BJ (cell line): ENCODE measurements around the gene CCDC61. TPM values are rescaled to one million over a fixed set of nuclear protein-coding genes. Genes with fewer than 3 reads are reported as not detected.

Source experiments
- CTCF ChIA-PET: fragments of 350-600 bp; formaldehyde crosslinking; extraction: SDS; loops from one replicate; lab custom pipeline; 2021; ENCODE audit warnings: antibody characterized with exemption, inconsistent platforms; lab: Yijun Ruan, JAX
- POLR2A ChIA-PET: fragments of 300-600 bp; sonication (Branson Sonifier 250); formaldehyde crosslinking; extraction: SDS; loops from one replicate; lab custom pipeline; 2021; ENCODE audit warnings: antibody characterized with exemption; lab: Charles Lee
- DNase-seq: peaks from one replicate; pipeline ENCODE4 v3.0.0-alpha.2; 2011; ENCODE audit warnings: low read depth
- H3K27me3 ChIP-seq: 2 replicates; pipeline ENCODE4 v1.6.0; 2011; ENCODE audit warnings: low read length; ENCODE audit not compliant: control insufficient read depth, insufficient read depth
- H3K36me3 ChIP-seq: 2 replicates; pipeline ENCODE4 v1.5.1; 2011; ENCODE audit warnings: low read length; ENCODE audit not compliant: control insufficient read depth, insufficient read depth
- H3K4me3 ChIP-seq: 2 replicates; pipeline ENCODE4 v1.5.1; 2011; ENCODE audit warnings: low read depth, mild to moderate bottlenecking, control low read depth, low read length
- CTCF ChIP-seq: IDR thresholded peaks from 2 replicates; pipeline ENCODE4 v1.5.1; 2011; ENCODE audit warnings: low read depth, mild to moderate bottlenecking, control low read depth, inconsistent platforms, low read length, moderate library complexity; ENCODE audit not compliant: insufficient read depth
- polyA plus RNA-seq: library from polyadenylated mRNA; depleted of rRNA; stranded (reverse); fragments of >200 nt; gene quantifications from 2 replicates; pipeline ENCODE4 v1.2.3, GENCODE V29; 2011

CCDC61 gene
- polyA plus RNA-seq, 1 experiment: 8.4 TPM

GRCh38 chr19:46009530-46010510 is 14.6 kb downstream of the CCDC61 start:
- Histone ChIP-seq H3K27me3 (peaks cover 3% of the 10 kb centered on the region), H3K4me3 (no peak overlapping the region), H3K36me3 (peaks cover 1% of the 10 kb centered on the region; the same call in 1 of the 2 replicates)
- DNase-seq: no peak
- ChIA-PET CTCF (interaction anchor here (0.6 to 2.1 kb wide), 15 partner anchors 10 to 372 kb away, joined by 3 to 21 read pairs (median 4); partner anchors contain the start of gene CCDC61), POLR2A (interaction anchor here (0.6 kb wide), 1 partner anchor 66 kb away, joined by 7 read pairs; no protein-coding TSS in a partner anchor)
- TF ChIP-seq CTCF: peak; percentile 84

- Histone ChIP-seq H3K36me3 (peaks cover 1% of the 10 kb centered on the region), H3K4me3 (peak overlapping the region; percentile 6; the same call in 1 of the 2 replicates), H3K27me3 (peaks cover 5% of the 10 kb centered on the region)
- POLR2A ChIA-PET: no interaction called here
- TF ChIP-seq CTCF: no peak
- CTCF ChIA-PET: no interaction called here
- DNase-seq: no peak
Measured at GRCh38 chr19:46014534-46014933, 19.3 kb downstream of the CCDC61 start.

GRCh38 chr19:46014941-46015686 is 19.8 kb downstream of the CCDC61 start:
- no peak for DNase-seq
- POLR2A ChIA-PET: no interaction called here
- H3K36me3 ChIP-seq: peaks cover 1% of the 10 kb centered on the region
- TF ChIP-seq CTCF: no peak
- peaks cover 5% of the 10 kb centered on the region for H3K27me3 ChIP-seq
- CTCF ChIA-PET: interaction anchor here (1.1 kb wide), 1 partner anchor 14 kb away, joined by 4 read pairs; no protein-coding TSS in a partner anchor
- peak overlapping the region; percentile 19 for H3K4me3 ChIP-seq

GRCh38 chr19:46015687-46016425 is 20.6 kb downstream of the CCDC61 start:
- H3K4me3 ChIP-seq: peak overlapping the region; percentile 40
- CTCF ChIA-PET: interaction anchor here (0.5 to 1.2 kb wide), 7 partner anchors 10 to 169 kb away, joined by 3 to 6 read pairs (median 4); no protein-coding TSS in a partner anchor
- peaks cover 5% of the 10 kb centered on the region for H3K27me3 ChIP-seq
- peaks cover 1% of the 10 kb centered on the region for H3K36me3 ChIP-seq
- POLR2A ChIA-PET: no interaction called here
- no peak for DNase-seq
- TF ChIP-seq CTCF: no peak
